ENCODE data around the gene COMMD1.
"Not testable (repeated sequence)": the region's sequence is repeated elsewhere in the genome, so short reads cannot be mapped to it uniquely, and the experiment has no call there.

COMMD1 gene

GRCh38 chr2:62036229-62036628 is 130.8 kb downstream of the COMMD1 start:
- DNase-seq = no peak

- DNase-seq = no peak
Measured at GRCh38 chr2:62036761-62037250, 131.3 kb downstream of the COMMD1 start.

- no peak for DNase-seq
Measured at GRCh38 chr2:62038975-62039771, 133.7 kb downstream of the COMMD1 start.

- DNase-seq = no peak
Measured at GRCh38 chr2:62040926-62041325, 135.5 kb downstream of the COMMD1 start.

- DNase-seq = not testable (repeated sequence)
Measured at GRCh38 chr2:62041701-62042385, 136.4 kb downstream of the COMMD1 start.

- no peak for DNase-seq
Measured at GRCh38 chr2:62042400-62042799, 136.9 kb downstream of the COMMD1 start.

GRCh38 chr2:62042944-62043343 is 137.5 kb downstream of the COMMD1 start:
- no peak for DNase-seq

GRCh38 chr2:62045017-62045543 is 139.6 kb downstream of the COMMD1 start:
- no peak for DNase-seq

- no peak for DNase-seq
Measured at GRCh38 chr2:62046141-62046540, 140.7 kb downstream of the COMMD1 start.

DNA sequence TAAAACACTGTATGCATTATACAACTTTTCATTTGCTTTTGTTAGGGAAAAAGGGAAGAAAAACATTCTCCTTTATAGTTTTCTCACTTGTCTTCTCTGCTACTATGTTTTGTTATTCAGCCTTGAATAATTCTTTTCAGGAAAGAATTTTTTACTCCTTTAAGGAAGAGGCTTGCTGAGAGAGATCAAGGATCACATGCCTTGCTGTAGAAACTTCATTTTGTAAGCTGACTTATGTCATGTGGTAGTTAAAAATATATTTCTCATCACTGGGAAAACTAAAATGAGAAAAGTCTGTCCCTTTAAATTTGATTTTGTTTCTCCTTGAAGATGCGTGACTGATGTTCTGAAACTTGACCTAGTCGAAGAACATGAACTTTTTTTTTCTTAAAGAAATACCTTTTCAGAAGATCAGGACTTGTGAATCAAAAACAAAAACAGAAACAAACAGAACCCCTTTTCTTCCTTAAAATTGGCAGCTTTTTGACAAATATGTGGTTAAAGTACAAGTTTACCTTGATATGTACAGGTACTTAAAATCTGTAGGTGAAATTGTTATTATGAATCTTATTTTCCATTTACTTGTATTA is 145.1 kb downstream of the COMMD1 start:
- DNase-seq = no peak

- no peak for DNase-seq
Measured at GRCh38 chr2:62054029-62054791, 148.7 kb downstream of the COMMD1 start.

DNA sequence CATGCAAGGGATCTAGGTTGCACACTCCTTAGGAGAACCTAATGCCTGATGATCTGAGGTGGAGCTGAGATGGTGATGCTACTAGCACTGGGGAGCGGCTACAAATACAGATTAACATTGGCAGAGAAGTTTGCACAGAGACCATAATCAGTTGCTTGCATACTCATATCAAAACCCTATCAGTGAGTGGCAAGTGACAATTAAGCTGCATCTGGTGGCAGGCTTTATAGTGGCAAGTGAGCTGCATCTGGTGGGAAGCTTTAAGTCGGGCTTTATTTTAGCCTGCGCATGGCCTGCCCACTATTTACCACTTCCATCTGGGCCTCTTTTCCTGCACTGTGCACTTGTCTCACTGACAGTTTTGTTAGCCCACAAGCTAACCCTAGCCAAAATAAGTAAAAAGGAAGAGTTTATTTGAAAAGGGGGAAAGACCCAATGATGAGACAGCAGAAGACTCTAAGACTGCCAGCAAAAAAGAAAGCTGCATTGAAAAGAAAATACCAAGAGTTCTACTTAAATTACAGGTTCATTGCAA is 149.5 kb downstream of the COMMD1 start:
- no peak for DNase-seq

- DNase-seq = no peak
Measured at GRCh38 chr2:62055724-62056336, 150.4 kb downstream of the COMMD1 start.

GRCh38 chr2:62056341-62056740 is 150.9 kb downstream of the COMMD1 start:
- DNase-seq = no peak

- no peak for DNase-seq
Measured at GRCh38 chr2:62065243-62065642, 159.8 kb downstream of the COMMD1 start.

DNA sequence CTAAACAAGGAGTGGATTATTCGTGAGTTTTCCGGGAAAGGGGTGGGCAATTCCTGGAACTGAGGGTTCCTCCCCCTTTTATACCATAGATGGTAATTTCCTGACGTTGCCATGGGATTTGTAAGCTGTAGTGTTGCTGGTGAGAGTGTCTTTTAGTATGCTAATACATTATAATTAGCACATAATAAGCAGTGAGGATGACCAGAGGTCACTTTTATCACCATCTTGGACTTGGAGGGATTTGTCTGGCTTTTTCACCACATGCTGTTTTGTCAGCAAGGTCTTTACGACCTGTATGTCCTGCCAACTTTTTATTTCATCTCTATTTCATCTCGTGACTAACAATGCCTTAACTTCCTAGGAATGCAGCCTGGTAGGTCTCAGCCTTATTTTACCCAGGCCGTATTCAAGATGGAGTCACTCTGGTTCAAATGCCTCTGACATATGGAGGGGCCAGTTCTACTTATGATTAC is 165.7 kb downstream of the COMMD1 start:
- DNase-seq = no peak

DNA sequence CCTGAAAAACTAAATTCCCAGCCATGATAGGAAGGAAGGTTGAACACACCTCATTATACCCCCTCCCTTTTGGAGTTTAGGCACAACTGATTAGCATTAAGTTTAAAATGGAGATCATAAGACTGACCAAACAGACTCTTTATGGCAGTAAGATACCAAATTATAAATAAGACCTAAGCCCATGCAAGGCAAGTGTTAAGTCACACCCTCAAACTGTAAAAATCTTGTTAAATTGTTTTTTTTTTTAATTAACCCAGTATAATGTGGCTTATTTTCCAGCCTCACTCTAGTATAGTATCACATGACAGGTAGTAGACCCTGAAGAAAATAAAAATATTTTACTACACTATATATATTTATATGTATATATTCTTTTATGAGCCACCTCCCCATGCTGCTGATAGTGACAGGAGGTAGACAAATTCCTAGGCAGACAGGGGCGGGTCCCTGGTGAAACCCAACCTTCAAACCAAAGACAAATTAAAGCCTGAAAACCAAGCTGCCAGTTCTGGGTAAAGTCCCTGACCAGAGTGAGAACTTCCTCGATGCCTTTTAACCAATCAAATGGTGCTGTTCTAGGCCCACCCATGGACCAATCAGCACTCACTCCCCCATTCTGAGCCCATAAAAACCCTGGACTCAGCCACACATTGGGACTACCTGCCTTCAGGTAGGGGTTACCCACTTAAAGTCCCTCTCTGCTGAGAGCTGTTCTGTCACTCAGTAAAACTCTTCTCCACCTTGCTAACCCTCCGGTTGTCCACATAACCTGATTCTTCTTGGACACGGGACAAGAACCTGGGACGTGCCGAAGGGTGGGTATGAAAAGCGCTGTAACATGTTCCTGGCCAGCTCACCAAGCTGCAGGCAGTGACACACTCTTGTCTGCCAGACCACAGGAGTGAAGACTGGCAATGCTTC is 166.5 kb downstream of the COMMD1 start:
- DNase-seq = no peak

GRCh38 chr2:62074233-62074632 is 168.8 kb downstream of the COMMD1 start:
- DNase-seq = no peak

- DNase-seq = no peak
Measured at GRCh38 chr2:62076980-62077638, 171.6 kb downstream of the COMMD1 start.

GRCh38 chr2:62084801-62085200 is 179.3 kb downstream of the COMMD1 start:
- DNase-seq = no peak

Data from stimulated activated CD8-positive, alpha-beta memory T cell treated with anti-CD3 and anti-CD28 coated beads, Interleukin-4, amount 100 ng/mL, for 48 hours (primary cell).